ENCODE data around the gene SLC9A9. TPM values are rescaled to one million over a fixed set of nuclear protein-coding genes. Genes with fewer than 3 reads are reported as not detected.

Gene SLC9A9
- total and polyA plus RNA-seq, 9 of the 15 experiments (the other 6 are each of a cell fraction or from before 2014, with no cell fraction given): 0.03 to 0.13 TPM; not detected in 7

- FAIRE-seq: no peak
- intact Hi-C loops (cut with micrococcal nuclease) (no loop called here), in situ Hi-C loops (cut with MboI) (no loop called here)
- 0 out of 5 replicates have a peak, but pooled peaks cover 0 to 4% of the 10 kb centered on the region in 2 experiments for H3K4me1 ChIP-seq (replicated peaks in 1 of 2; ENCODE audit: control insufficient read depth in 2 of 2, insufficient read depth in 2 of 2, low read length in 2 of 2)
- H3K27ac ChIP-seq (ENCODE audit: extremely low read depth, low read depth, low read length): no peak overlapping the region
- TF ChIP-seq RBM25 (IDR thresholded peaks at IDR 0.05; ENCODE audit: low read depth, low read length, severe bottlenecking) (no peak), SNRNP70 (optimal IDR thresholded peaks at IDR 0.05; ENCODE audit: low read depth, low read length) (no peak), HEY1 (CRISPR knock-in tag; IDR thresholded peaks at IDR 0.05; ENCODE audit: borderline replicate concordance) (no peak), RBM34 (IDR thresholded peaks at IDR 0.05; ENCODE audit: borderline replicate concordance, insufficient read depth, low read length) (no peak)
- TF ChIP-seq, protein P1, sequence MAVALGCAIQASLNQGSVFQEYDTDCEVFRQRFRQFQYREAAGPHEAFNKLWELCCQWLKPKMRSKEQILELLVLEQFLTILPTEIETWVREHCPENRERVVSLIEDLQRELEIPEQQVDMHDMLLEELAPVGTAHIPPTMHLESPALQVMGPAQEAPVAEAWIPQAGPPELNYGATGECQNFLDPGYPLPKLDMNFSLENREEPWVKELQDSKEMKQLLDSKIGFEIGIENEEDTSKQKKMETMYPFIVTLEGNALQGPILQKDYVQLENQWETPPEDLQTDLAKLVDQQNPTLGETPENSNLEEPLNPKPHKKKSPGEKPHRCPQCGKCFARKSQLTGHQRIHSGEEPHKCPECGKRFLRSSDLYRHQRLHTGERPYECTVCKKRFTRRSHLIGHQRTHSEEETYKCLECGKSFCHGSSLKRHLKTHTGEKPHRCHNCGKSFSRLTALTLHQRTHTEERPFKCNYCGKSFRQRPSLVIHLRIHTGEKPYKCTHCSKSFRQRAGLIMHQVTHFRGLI (CRISPR knock-in tag; IDR thresholded peaks at IDR 0.05): no peak
- ChIA-PET CTCF (ENCODE audit: low intra/inter-chr PET ratio) (no interaction called here), POLR2A (interaction anchor here (0.7 kb wide), 1 partner anchor 17 kb away, joined by 3 read pairs; no protein-coding TSS in a partner anchor)
- WGBS (ENCODE audit: insufficient coverage, low coverage, missing lambda C conversion rate): 60% methylated on average over 4 of the region's 4 CpGs
- no TSS peak for BruUV-seq (replicated peaks)
- H3K4me3 ChIP-seq: no peak overlapping the region
- no peaks in the 10 kb centered on the region for H3K27me3 ChIP-seq (ENCODE audit: control insufficient read depth in 2 of 2, insufficient read depth in 2 of 2, low read length in 2 of 2)
- no peak overlapping the region for H3K4me2 ChIP-seq (ENCODE audit: insufficient read depth, low read length)
- no peak for ATAC-seq
- no peaks in the 10 kb centered on the region for H4K20me1 ChIP-seq (replicated peaks; ENCODE audit: control insufficient read depth, insufficient read depth, low read length)
- no peaks in the 10 kb centered on the region for H3K9me3 ChIP-seq (replicated peaks; ENCODE audit: control insufficient read depth, insufficient read depth, low read depth, low read length)
- DNase-seq (ENCODE audit: extremely low read depth in 1 of 4, low spot score in 3 of 4): no peak
- no peaks in the 10 kb centered on the region for H3K9me1 ChIP-seq (ENCODE audit: control insufficient read depth, insufficient read depth, low read length)
- H3K79me2 ChIP-seq (ENCODE audit: control insufficient read depth, insufficient read depth, low read length): no peaks in the 10 kb centered on the region
- no peak overlapping the region for H3K9ac ChIP-seq (ENCODE audit: insufficient read depth in 1 of 2, low read depth in 2 of 2, low read length in 2 of 2)
- no peaks in the 10 kb centered on the region for H3K36me3 ChIP-seq (ENCODE audit: control insufficient read depth, insufficient read depth, low read length)
- H2AFZ ChIP-seq (ENCODE audit: low read depth, low read length): no peak overlapping the region
These were observed 589.6 kb downstream of the SLC9A9 start for GRCh38 chr3:143258692-143259091.
